ENCODE data around the gene RANGRF. TPM values are rescaled to one million over a fixed set of nuclear protein-coding genes. Genes with fewer than 3 reads are reported as not detected.

RANGRF gene
- total and polyA plus RNA-seq, 9 of the 15 experiments (the other 6 are each of a cell fraction or from before 2014, with no cell fraction given): 7.6 to 60.0 (median 16.0) TPM

DNA sequence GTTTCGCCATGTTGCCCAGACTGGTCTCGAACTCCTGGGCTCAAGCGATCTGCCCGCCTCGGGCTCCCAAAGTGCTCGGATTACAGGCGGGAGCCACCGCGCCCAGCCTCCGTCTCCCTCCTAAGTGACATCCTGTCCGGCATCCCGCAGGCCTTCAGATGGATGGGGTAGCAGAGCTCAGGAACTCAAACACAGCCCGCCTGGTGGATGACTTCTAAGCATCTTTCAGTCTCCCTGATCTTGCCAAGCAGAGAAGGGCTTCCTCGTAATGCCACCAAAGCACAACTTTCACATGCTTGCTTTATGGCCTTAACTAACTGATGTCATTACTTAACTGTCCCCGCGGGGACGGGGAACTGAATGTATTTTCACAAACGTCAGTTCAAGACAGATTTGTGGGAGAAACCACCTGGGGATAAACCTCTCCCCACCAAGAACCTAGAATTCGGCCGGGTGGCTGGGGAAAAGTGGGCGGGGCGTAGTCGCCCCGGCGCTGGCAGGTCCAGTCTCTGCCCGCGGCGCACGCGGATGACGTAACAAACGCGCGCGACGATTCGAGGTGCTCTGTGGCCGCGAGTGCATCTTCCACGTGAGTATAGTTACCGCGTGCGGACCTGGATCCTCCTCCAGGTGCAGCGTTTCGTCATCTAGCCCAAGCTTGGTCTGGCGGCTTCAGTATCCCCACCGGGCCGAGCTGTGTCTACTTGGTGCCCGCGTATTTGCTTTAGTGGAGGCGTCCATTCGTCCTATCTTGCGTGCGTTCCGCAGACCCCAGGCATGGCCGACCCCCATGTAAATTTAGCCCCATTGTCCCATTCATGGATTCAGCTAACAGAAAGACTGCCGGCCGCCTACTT lies 39.5 kb upstream of the RANGRF start, which contains the start of gene PFAS (continued):
- TF ChIP-seq ZNF133 (CRISPR knock-in tag; IDR thresholded peaks at IDR 0.05): no peak
- TF ChIP-seq SUPT5H (IDR thresholded peaks at IDR 0.05): peak; percentile 59; the same call in 1 of the 2 replicates
- no peak for TF ChIP-seq CGGBP1 (CRISPR knock-in tag; IDR thresholded peaks at IDR 0.05)
- TF ChIP-seq, protein P1, sequence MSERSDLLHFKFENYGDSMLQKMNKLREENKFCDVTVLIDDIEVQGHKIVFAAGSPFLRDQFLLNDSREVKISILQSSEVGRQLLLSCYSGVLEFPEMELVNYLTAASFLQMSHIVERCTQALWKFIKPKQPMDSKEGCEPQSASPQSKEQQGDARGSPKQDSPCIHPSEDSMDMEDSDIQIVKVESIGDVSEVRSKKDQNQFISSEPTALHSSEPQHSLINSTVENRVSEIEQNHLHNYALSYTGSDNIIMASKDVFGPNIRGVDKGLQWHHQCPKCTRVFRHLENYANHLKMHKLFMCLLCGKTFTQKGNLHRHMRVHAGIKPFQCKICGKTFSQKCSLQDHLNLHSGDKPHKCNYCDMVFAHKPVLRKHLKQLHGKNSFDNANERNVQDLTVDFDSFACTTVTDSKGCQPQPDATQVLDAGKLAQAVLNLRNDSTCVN (CRISPR knock-in tag; IDR thresholded peaks at IDR 0.05): no peak
- TF ChIP-seq EP300 (IDR thresholded peaks at IDR 0.05; ENCODE audit: low read length): no peak
- TF ChIP-seq NFE2L1 (tag; IDR thresholded peaks at IDR 0.05; ENCODE audit: borderline replicate concordance, low read depth): no peak
- TF ChIP-seq MXI1 (IDR thresholded peaks at IDR 0.05; ENCODE audit: low read depth, low read length): peak; percentile 93
- no peak for TF ChIP-seq WHSC1 (IDR thresholded peaks at IDR 0.05; ENCODE audit: low read length)
- no peak for TF ChIP-seq ZNF778 (CRISPR knock-in tag; IDR thresholded peaks at IDR 0.05)
- no peak for TF ChIP-seq SOX6 (IDR thresholded peaks at IDR 0.05)
- TF ChIP-seq ZNF449 (CRISPR knock-in tag; IDR thresholded peaks at IDR 0.05): no peak
- TF ChIP-seq, protein P2, sequence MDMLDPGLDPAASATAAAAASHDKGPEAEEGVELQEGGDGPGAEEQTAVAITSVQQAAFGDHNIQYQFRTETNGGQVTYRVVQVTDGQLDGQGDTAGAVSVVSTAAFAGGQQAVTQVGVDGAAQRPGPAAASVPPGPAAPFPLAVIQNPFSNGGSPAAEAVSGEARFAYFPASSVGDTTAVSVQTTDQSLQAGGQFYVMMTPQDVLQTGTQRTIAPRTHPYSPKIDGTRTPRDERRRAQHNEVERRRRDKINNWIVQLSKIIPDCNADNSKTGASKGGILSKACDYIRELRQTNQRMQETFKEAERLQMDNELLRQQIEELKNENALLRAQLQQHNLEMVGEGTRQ (CRISPR knock-in tag; IDR thresholded peaks at IDR 0.05): no peak
- no peak for TF ChIP-seq PURB (CRISPR knock-in tag; IDR thresholded peaks at IDR 0.05; ENCODE audit: low read depth)
- no peak for TF ChIP-seq IRF9 (tag; IDR thresholded peaks at IDR 0.05)
- TF ChIP-seq FIP1L1 (IDR thresholded peaks at IDR 0.05; ENCODE audit: low read depth, low read length, poor library complexity, severe bottlenecking): no peak
- no peak for TF ChIP-seq RBM25 (IDR thresholded peaks at IDR 0.05; ENCODE audit: low read depth, low read length, severe bottlenecking)
- TF ChIP-seq POLR2AphosphoS2 (IDR thresholded peaks at IDR 0.05; ENCODE audit: low read length): no peak
- TF ChIP-seq TCF7L2 (IDR thresholded peaks at IDR 0.05; ENCODE audit: low read depth, low read length): no peak
- TF ChIP-seq ARID2 (IDR thresholded peaks at IDR 0.05): no peak
- TF ChIP-seq PRMT5 (CRISPR knock-in tag; IDR thresholded peaks at IDR 0.05): no peak
- TF ChIP-seq ZNF655 (CRISPR knock-in tag; IDR thresholded peaks at IDR 0.05): no peak
- TF ChIP-seq DACH1 (IDR thresholded peaks at IDR 0.05; ENCODE audit: partially characterized antibody): no peak
- TF ChIP-seq SRSF3 (IDR thresholded peaks at IDR 0.05; ENCODE audit: insufficient read depth, low read length): no peak
- TF ChIP-seq NFYB (IDR thresholded peaks at IDR 0.05; ENCODE audit: extremely low read depth, insufficient read length): no peak

All from K562 (cell line).